Keratinocyte (primary cell): ENCODE measurements around the gene MYORG. TPM values are rescaled to one million over a fixed set of nuclear protein-coding genes. Genes with fewer than 3 reads are reported as not detected.

ENCODE experiments used
- DNase-seq: peaks from one replicate; pipeline ENCODE4 v3.0.0-alpha.2; 2011; ENCODE audit warnings: low read depth, missing footprints, low spot score
- FAIRE-seq: peaks from 2 replicates; lab custom pipeline; 2011; peaks lifted over from hg19 to GRCh38; lab: Jason Lieb, UNC
- H2AFZ ChIP-seq: 2 replicates; pipeline ENCODE4 v1.6.0; 2012; ENCODE audit warnings: low read length, control low read depth, inconsistent platforms; ENCODE audit not compliant: control insufficient read depth
- H3K27ac ChIP-seq: 2 replicates; pipeline ENCODE4 v1.5.1; 2011; ENCODE audit warnings: low read length; ENCODE audit not compliant: control insufficient read depth, insufficient read depth
- H3K27me3 ChIP-seq: 3 replicates; pipeline ENCODE4 v1.6.0; 2011; ENCODE audit warnings: low read length; ENCODE audit not compliant: control insufficient read depth, insufficient read depth; ENCODE audit errors: extremely low read depth
- H3K36me3 ChIP-seq, 2 experiments: 2 replicates in 1 of 2; 3 replicates in 1 of 2; pipeline ENCODE4 v1.5.1; 2011; ENCODE audit warnings: low read length in 2 of 2, mild to moderate bottlenecking in 1 of 2; ENCODE audit not compliant: control insufficient read depth in 2 of 2, insufficient read depth in 2 of 2; ENCODE audit errors: extremely low read depth in 1 of 2
- H3K4me1 ChIP-seq: 3 replicates; pipeline ENCODE4 v1.5.1; 2011; ENCODE audit warnings: low read length; ENCODE audit not compliant: control insufficient read depth, insufficient read depth; ENCODE audit errors: extremely low read depth
- H3K4me2 ChIP-seq: 3 replicates; pipeline ENCODE4 v1.6.0; 2011; ENCODE audit warnings: low read depth, low read length; ENCODE audit not compliant: control insufficient read depth, insufficient read depth; ENCODE audit errors: extremely low read depth
- H3K4me3 ChIP-seq, 3 experiments: fragments of 200-600 bp in 1 of 3; sonication (generic) in 1 of 3; 2 replicates in 2 of 3; 3 replicates in 1 of 3; pipeline ENCODE4 v1.5.1; 2011 to 2016; ENCODE audit warnings: low read length in 3 of 3, mild to moderate bottlenecking in 3 of 3, control low read depth in 2 of 3, inconsistent platforms in 1 of 3, low read depth in 1 of 3, mixed read lengths in 1 of 3, mixed run types in 1 of 3, moderate library complexity in 1 of 3; ENCODE audit not compliant: control insufficient read depth in 2 of 3, insufficient read depth in 2 of 3; ENCODE audit errors: extremely low read depth in 1 of 3
- H3K79me2 ChIP-seq: 2 replicates; pipeline ENCODE4 v1.6.0; 2012; ENCODE audit warnings: low read length; ENCODE audit not compliant: control insufficient read depth, insufficient read depth
- H3K9ac ChIP-seq: 3 replicates; pipeline ENCODE4 v1.6.0; 2011; ENCODE audit warnings: low read length; ENCODE audit not compliant: control insufficient read depth, insufficient read depth; ENCODE audit errors: extremely low read depth
- H3K9me1 ChIP-seq: 3 replicates; pipeline ENCODE4 v1.6.0; 2011; ENCODE audit warnings: low read length; ENCODE audit not compliant: control insufficient read depth, insufficient read depth; ENCODE audit errors: extremely low read depth
- H3K9me3 ChIP-seq: 2 replicates; pipeline ENCODE4 v1.5.1; 2012; ENCODE audit warnings: low read depth, low read length; ENCODE audit not compliant: control insufficient read depth
- H4K20me1 ChIP-seq: 3 replicates; pipeline ENCODE4 v1.6.0; 2011; ENCODE audit warnings: low read length; ENCODE audit not compliant: control insufficient read depth, insufficient read depth; ENCODE audit errors: extremely low read depth
- CTCF ChIP-seq, 3 experiments: IDR thresholded peaks in 1 of 3; conservative IDR thresholded peaks in 1 of 3; optimal IDR thresholded peaks in 1 of 3; 2 replicates in 2 of 3; 3 replicates in 1 of 3; pipeline versions ENCODE3 to v1.5.1; 2011; ENCODE audit warnings: low read length in 3 of 3, mild to moderate bottlenecking in 3 of 3, moderate library complexity in 2 of 3, control low read depth in 1 of 3, inconsistent platforms in 1 of 3; ENCODE audit not compliant: insufficient read depth in 2 of 3; ENCODE audit errors: extremely low read depth in 1 of 3
- EZH2 ChIP-seq: IDR thresholded peaks from one replicate; pipeline ENCODE4 v1.6.1; 2012; ENCODE audit warnings: inconsistent platforms, mild to moderate bottlenecking, low read length, moderate library complexity
- dilution Hi-C: fragments of 300-500 bp; cut with MboI; formaldehyde crosslinking; loops from one replicate; pipeline ENCODE4 v1.7.0; 2020; ENCODE audit warnings: low sequenced_read_pairs; ENCODE audit not compliant: extremely low pct_ligation_motif_present
- polyA plus RNA-seq, 5 experiments: library from polyadenylated mRNA; depleted of rRNA in 3 of 5; stranded (reverse) in 3 of 5; stranded (forward) in 1 of 5; unstranded in 1 of 5; fragments of >200 nt; gene quantifications; 1 replicate in 1 of 5; 2 replicates in 3 of 5; 3 replicates in 1 of 5; pipeline versions ENCODE4 v1.2.1 to v1.2.3, GENCODE V29; 2011 to 2012; ENCODE audit warnings: missing spikeins in 2 of 5, low read depth in 1 of 5, low replicate concordance in 1 of 5

MYORG gene
- polyA plus RNA-seq, 1 donor (not counting 4 experiments of a cell fraction or from before 2014, with no cell fraction given): 3.1 TPM

DNA sequence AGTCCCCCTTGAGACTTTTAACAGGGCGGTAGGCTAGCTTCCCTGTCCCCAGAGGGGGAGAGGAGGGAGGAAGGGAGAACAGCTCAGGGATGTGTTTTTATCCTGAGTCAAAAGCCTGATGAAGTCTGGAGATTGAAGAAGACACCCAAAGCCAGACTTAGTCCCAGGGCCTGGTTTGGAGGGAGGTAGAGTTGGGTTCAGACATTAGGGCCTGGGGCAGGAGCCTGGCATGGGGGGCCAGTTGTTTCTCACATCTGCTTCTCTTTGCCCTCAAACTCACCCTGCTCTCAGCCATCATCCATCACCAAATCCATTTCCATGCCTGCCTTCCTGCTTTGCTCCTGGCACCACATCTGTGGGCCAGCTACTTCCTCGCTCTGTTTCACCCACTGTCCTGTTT is 2.9 kb downstream of the MYORG start:
- Histone ChIP-seq H3K79me2 (no peaks in the 10 kb centered on the region), H3K9me3 (peaks cover 7% of the 10 kb centered on the region), H3K36me3 (peaks cover 5 to 16% of the 10 kb centered on the region in 2 experiments), H3K27ac (no peak overlapping the region), H3K9me1 (no peaks in the 10 kb centered on the region), H3K4me2 (no peak overlapping the region), H3K27me3 (peaks cover 14% of the 10 kb centered on the region), H3K4me1 (peaks cover 29% of the 10 kb centered on the region), H4K20me1 (peaks cover 7% of the 10 kb centered on the region), H3K4me3 (no peak overlapping the region), H3K9ac (no peak overlapping the region), H2AFZ (no peak overlapping the region)
- DNase-seq: no peak
- dilution Hi-C loops: no loop called here
- TF ChIP-seq EZH2 (no peak), CTCF (optimal IDR thresholded peaks at IDR 0.05 in 1 of 3, IDR thresholded peaks at IDR 0.05 in 1 of 3, conservative IDR thresholded peaks at IDR 0.05 in 1 of 3; ENCODE audit: extremely low read depth in 1 of 3, insufficient read depth in 2 of 3, low read length in 3 of 3) (no peak)
- FAIRE-seq: no peak

DNA sequence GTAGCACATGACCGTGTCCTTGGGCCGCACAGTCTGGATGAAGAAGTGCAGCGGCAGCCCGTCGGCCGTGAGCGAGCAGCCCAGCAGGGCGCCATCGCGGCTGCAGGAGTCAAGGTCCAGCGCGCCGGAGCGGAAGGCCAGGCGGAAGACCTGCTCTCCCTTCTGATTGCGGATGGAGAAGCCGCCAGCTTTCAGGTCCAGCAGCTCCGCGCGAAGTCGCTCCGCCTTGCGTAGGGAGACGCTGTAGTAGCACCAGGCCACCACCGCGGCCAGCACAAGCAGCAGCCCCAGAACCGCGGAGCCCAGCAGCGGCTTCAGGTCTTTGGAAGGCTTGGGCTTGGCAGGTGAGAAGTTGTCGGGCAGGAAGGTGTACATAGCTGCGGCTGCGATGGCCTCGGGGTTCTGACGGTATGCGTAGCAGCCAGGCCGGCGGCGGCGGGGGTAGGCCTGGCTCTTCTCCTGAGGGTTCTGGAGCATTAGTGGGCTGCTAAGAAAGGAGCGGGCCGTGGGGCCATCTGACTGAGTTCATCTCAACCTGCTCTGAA is 4.2 kb downstream of the MYORG start:
- TF ChIP-seq CTCF (optimal IDR thresholded peaks at IDR 0.05 in 1 of 3, IDR thresholded peaks at IDR 0.05 in 1 of 3, conservative IDR thresholded peaks at IDR 0.05 in 1 of 3; ENCODE audit: extremely low read depth in 1 of 3, insufficient read depth in 2 of 3, low read length in 3 of 3) (no peak), EZH2 (peak; percentile 32)
- Histone ChIP-seq H3K27ac (no peak overlapping the region), H3K9ac (no peak overlapping the region), H3K79me2 (no peaks in the 10 kb centered on the region), H3K4me3 (no peak overlapping the region), H3K4me1 (peaks cover 29% of the 10 kb centered on the region), H3K36me3 (peaks cover 5 to 17% of the 10 kb centered on the region in 2 experiments), H3K9me1 (no peaks in the 10 kb centered on the region), H2AFZ (no peak overlapping the region), H3K9me3 (peaks cover 7% of the 10 kb centered on the region), H4K20me1 (peaks cover 7% of the 10 kb centered on the region), H3K27me3 (peaks cover 14% of the 10 kb centered on the region), H3K4me2 (no peak overlapping the region)
- DNase-seq (no peak), FAIRE-seq (no peak)
- dilution Hi-C loops: no loop called here
